GM20431 (cell line): ENCODE measurements around the gene MAN1A1.

Source experiments
- in situ Hi-C: fragments of 300-500 bp; cut with MseI, MboI; formaldehyde crosslinking; loops from one replicate; pipeline ENCODE4 v1.15.0; 2020; ENCODE audit warnings: low sequenced_read_pairs; ENCODE audit not compliant: unreplicated experiment

The MAN1A1 gene

DNA sequence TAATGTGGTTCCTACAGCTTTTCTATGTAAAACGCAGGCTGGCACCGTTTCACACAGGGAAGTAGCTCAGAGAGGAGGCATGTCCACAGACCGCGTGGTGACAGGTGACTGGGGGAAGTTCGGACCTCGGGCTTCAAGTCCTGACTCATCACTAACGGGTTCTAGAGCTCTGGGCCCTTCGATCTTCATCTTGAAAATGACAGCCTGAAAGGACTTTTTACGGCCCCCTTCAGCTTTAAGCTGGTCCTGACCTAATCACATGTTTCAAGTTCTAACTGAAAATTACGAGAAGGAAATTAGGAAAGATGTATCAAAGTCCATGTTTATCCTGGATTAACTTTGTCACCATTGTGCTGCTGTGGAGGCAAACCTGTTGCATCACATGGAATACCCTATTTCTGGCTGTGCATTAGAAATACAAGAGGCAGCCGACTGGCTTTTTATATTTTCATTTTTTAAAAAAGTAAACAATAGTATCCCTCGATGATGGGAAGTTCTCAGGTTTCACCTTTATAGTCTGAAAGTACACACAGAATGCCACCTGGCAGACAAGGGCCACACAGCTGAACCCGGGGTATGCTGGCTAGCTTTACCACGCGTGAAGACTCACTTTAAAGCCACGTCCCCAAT lies 2.0 kb downstream of the MAN1A1 start:
- in situ Hi-C loops = loop anchor here (25.0 kb wide), 1 partner anchor 210 kb away; no protein-coding TSS in a partner anchor

DNA sequence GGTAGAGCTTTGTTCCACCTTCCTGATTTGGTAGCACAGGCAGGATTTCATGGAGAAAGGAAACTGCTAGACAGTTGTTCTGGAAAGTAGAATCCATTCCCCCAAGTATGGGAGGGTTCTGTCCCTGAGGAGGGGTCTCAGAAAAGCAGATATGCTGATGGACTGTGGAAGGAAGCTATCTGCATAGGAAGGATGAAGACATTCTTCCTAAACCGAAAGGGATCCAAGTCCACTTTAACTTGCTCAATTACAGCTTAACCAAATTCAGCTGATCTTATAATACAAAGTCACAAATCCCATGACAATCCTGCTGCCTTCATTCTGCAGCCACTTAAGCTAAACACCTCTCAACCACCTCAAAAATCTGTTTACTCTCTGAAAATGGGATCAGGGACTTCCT lies 2.6 kb downstream of the MAN1A1 start:
- in situ Hi-C loops = loop anchor here (25.0 kb wide), 1 partner anchor 210 kb away; no protein-coding TSS in a partner anchor

DNA sequence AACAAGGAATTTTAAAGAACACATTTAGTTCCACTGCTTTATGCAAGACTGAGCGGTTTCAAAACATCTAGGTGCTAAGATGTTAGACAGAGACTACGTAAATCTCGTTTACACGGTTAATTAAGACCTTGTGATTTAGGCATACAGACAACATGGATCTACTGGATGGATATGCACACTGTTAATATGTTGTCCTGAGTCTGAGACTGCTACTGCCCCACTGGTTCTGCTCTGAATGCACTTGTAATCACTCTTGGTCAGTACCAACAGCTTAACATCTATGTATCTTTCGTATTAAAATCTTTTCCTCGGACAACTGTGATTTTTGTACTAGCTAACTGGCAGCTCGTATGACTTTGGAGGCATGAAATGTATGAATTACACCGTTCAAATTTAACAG lies 3.1 kb downstream of the MAN1A1 start:
- in situ Hi-C loops = loop anchor here (25.0 kb wide), 1 partner anchor 209 kb away; no protein-coding TSS in a partner anchor

DNA sequence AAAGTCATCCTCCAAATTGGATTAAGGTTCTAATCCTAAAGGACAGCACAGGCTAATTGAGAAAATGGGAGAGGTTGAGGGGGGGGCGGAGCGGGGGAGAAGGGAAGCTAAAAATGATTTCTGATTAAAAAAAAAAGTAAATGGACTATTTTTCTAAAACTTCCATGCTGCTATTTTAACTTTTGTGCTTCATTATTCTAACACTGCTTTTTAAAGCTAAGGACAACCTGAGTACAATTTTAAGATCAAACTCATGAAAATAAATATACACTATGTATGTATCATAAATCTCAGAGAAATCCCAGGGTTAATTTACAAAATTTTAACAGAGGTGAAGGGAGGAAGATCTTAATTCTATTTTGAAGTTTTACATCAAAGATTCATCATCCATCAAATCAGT lies 4.4 kb downstream of the MAN1A1 start:
- in situ Hi-C loops = loop anchor here (25.0 kb wide), 1 partner anchor 208 kb away; no protein-coding TSS in a partner anchor

DNA sequence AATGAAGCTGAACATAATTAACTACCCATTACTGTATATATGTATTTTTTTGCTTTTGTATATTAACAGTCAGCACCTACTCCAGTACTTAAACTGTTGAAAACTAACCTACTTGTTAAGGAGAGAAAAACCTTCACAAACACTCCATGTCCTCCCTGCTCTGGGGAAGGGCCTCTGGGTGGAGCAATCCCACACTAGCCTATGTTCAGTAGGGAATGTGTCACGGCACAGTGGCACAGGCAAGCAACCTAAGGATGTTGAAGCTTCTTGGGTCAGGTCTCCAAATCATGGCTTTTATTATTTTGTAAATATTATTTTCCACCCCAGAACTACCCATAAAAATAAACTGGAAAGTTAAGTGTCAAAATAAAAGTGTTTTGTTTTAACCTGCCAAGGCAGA lies 5.3 kb downstream of the MAN1A1 start:
- in situ Hi-C loops = loop anchor here (25.0 kb wide), 1 partner anchor 207 kb away; no protein-coding TSS in a partner anchor

DNA sequence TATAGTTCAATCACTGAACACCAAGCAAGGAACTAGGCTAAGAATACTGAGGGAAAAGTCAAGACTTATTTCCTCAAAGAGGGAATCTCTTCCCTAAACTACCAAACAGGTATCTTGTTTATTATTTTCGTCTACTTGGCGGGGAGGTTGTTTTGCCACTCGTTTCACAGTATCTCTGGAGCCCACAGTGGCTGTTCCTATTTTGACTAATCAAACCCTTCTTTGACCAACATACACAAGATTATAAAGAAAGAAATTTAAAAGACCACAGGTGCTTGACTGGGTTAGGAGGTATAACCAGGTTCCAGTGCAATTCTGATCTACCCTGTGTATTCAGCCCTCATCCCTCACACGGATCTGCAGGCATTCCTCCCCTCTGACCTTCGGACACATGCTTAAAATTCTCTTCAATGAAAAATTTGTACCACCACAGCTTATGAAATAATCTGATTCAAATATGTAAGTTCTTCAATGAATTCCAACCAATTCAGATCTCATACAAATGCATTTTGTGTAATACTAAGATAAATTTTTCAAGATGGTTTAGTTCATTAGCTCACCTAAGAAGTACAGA lies 5.9 kb downstream of the MAN1A1 start:
- in situ Hi-C loops = loop anchor here (25.0 kb wide), 1 partner anchor 206 kb away; no protein-coding TSS in a partner anchor

DNA sequence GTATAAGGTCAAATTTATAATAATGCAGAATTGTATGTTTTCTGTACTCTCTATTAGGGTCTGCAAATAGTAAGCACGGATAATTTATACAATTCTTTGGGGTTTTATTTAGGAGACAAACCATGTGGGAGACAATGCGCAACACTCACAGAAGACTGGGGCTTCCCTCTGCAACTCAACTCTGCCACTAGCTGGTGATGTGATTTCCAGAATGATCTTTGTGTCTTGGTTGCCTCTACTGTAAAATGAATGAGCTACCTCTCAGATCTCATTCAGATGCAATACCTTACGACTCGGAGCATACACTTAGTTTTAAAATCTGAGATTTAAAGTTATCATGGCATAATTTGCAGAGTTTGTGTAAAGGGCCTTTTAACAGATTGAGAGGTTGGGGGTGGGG lies 6.4 kb downstream of the MAN1A1 start:
- in situ Hi-C loops = loop anchor here (25.0 kb wide), 1 partner anchor 206 kb away; no protein-coding TSS in a partner anchor

DNA sequence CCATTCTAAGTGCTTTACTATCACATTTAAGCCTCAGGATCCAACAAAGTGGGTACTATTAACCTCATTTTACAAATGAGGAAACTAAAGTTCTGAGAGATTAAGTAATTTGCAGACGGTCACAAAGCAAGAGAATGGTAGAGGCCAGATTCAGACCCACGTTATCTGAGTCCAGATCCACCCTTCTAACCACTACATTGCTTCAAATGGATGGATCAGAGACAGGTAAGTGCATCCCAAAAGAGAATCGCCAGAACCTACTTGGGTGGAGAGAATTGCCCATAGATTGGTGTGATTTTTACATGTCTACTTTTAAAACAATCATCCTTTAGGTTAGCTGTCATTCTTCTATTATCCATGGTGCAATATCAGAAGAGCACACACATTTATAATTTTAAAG lies 7.1 kb downstream of the MAN1A1 start:
- in situ Hi-C loops = loop anchor here (25.0 kb wide), 1 partner anchor 205 kb away; no protein-coding TSS in a partner anchor

DNA sequence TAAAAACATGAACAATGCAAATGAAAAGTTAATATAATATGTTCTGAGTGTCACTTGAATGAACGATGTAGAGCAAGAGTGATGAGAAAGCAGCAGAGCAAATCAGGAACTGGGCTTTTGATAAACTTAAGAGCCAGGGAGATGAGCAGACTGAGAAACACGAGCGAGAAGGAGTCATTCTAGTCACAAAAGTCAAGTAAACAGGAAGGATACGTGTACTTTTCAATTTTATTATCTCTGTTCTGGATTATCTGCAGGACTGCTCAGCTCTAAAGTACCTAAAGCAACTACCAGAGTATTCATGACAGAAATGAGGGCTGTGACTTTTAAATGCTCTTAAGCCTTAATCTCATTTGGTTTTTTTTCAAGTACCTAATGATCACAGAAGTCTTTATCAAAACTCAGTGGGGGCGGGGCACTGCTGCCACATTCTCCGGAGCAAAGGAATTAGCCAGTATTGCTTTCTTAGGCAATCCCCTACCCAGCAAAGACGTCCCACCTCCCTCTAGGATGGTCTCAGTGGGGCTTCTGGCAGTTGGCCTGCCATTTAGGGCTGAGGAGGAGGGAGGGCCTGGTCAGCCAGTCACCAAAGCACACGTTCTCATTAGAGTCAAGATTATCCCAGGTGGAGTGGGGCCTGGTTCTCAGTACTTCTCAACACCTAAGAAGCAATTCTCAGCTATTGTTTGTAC lies 8.6 kb downstream of the MAN1A1 start:
- in situ Hi-C loops = loop anchor here (25.0 kb wide), 1 partner anchor 204 kb away; no protein-coding TSS in a partner anchor

DNA sequence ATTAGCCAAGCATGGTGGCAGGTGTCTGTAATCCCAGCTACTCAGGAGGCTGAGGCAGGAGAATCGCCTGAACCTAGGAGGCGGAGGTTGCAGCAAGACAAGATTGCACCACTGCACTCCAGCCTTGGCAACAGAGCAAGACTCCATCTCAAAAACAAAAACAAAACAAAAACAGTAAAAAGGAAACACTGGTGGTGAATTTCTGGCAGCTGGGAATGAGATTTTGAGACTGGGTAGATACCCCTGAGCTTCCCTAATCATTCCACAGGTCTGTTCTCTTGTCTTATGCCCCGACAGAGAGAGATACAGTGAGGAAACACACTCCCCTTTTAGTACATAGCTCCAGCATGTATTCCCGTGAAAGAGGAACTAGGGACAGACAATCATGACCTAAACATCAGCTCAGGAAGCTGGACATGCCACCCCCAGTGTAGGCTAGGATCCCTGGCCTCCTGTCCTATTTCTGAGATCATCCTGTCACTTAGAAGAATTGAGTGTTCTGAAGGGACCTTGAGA lies 9.6 kb downstream of the MAN1A1 start:
- in situ Hi-C loops = loop anchor here (25.0 kb wide), 1 partner anchor 203 kb away; no protein-coding TSS in a partner anchor

DNA sequence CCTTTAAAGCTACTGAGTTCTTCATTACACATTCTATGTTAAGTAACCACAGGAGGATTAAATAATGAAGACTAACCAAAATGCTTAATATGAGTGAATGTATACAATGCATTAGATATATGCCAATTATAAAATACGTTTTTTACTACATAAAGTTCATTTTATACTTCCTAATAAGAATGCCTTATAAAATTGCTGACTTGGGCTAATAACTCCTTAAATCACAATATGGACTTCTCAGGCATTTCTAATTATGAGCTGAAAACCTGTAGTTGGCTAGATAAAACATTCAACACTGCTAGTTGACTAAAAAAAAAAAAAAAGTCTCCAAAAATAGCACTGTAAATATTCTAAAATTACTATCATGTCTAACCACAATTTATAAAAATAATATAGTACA lies 11.8 kb downstream of the MAN1A1 start:
- in situ Hi-C loops = loop anchor here (25.0 kb wide), 1 partner anchor 200 kb away; no protein-coding TSS in a partner anchor

DNA sequence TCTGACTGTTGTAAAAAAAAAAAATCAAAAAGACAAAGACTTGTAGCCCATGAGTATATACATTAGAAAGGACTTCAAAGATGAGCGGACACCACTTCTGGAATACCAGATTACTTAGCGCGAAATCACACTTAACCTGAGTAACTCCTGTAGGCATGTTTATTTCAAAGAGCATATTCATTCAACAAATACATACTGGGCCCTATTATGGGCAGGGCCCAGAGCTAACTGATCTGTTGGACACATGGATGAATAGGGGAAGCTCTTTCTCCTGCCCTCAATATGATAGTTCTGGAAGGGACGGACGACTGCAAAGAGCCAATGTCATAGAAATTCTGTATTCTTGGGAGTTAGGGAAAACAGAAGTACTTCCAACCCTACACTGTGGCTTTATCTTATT lies 12.3 kb downstream of the MAN1A1 start:
- in situ Hi-C loops = loop anchor here (25.0 kb wide), 1 partner anchor 200 kb away; no protein-coding TSS in a partner anchor

DNA sequence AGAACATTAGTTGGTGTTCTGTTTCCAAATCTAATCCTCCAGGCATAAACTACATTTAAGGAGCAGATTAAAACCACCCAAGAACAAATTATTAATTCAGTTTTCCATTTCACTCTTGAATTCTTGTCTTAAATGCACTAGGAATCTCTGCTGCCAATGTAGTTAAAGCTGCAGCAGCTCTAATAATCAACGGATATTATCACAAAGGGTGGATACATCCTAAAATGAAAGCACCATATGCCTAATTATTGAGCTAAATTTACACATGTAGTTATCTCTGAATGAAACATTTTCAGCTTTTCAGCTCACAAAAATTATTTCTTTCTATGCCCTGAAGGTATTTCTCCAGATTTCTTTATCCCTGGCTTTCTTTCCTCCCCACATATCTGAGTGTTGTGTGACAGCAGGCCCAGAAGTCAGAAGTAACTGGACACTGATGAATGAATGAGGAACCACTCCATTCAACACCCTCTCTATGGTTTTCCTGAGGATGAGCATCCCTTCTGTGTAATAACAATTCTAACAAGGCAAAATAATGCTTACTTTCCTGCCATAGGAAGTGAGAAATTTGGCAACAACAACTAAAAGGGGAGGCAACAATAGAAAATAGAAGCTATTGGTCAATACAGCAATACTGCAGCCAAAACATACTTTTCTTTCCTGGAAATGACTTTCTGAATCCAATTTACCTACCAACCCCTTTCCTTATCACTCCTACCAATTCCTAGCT lies 14.9 kb downstream of the MAN1A1 start:
- in situ Hi-C loops = loop anchor here (25.0 kb wide), 1 partner anchor 197 kb away; no protein-coding TSS in a partner anchor

DNA sequence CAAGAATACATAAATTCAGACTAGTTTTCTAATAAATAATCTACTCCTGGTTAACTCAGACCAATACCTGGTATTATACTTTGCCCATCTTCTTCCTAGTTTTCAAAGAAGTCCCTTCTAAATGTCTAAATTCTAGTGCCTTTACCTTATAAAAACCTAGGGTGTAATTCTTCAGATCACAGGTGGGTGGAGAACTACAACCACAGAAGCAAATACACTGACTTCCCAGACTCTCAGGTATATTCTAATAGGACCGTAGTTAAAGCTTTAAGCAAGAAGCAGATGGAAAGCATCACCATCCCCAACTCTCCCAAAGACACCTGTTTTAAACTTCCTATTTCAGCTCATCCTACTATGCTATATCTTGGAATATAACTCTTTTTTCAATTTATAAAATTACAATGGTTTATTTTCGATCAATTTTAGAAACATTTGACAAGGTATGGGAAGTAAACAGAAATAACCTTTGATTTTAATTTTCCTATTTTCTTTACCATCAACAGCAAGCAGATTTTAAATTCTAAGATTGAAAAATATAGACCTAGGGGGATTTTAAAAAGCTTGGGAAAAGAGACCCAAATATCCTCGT lies 15.8 kb downstream of the MAN1A1 start:
- in situ Hi-C loops = loop anchor here (25.0 kb wide), 1 partner anchor 196 kb away; no protein-coding TSS in a partner anchor

DNA sequence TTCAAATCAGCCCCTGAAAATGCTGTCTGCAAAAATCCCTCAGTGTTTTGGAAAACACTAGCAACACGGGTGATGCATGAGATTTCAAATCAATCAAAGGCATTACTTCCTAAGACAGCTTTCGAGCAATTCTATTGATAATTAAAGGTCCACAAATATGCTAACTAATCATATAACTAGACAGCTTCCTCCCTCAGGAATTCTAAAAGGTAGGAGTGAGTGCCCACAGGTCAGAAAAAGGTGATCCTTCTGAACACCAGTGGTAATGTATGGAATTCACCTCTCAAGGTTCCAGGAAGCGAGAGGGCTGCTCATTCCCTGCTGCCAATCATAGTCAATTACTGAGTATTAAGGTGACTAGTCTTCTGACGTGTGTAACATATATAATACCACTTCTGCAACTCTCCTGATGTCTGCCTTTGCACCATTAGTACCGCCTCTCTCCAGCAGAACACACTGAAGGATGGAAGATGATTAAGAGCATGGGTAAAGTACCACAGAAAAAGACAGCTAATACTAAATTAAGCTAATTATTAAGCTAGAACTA lies 16.4 kb downstream of the MAN1A1 start:
- in situ Hi-C loops = loop anchor here (25.0 kb wide), 1 partner anchor 196 kb away; no protein-coding TSS in a partner anchor

DNA sequence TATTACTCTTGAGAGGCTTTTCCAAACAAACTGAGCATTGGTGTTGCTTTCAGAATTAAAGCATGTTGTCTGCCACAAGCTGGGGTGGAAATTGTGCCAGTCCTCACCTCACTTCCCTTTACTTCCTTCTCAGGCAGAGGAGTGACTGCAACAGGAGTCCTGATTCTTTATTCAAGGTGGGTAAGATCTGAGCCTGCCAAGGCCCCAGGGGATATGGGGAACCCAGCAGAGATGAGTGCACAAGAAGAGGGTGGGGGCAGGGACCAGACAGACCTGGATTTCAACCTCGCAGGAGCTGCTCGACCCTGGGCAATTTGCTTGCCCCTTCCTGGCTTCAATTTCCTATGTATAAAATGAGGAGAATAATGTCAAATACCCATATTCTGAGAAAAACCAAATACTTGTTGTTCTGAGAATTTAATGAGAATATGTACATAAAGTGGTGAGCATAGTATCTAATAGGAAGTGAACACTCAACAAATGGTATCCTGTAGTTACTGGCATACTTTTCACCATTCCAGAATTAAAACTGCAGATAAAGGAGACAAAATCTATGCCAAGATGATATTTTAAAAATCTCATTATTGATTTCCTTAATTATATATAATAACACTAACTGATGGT lies 17.8 kb downstream of the MAN1A1 start:
- in situ Hi-C loops = loop anchor here (25.0 kb wide), 1 partner anchor 194 kb away; no protein-coding TSS in a partner anchor

DNA sequence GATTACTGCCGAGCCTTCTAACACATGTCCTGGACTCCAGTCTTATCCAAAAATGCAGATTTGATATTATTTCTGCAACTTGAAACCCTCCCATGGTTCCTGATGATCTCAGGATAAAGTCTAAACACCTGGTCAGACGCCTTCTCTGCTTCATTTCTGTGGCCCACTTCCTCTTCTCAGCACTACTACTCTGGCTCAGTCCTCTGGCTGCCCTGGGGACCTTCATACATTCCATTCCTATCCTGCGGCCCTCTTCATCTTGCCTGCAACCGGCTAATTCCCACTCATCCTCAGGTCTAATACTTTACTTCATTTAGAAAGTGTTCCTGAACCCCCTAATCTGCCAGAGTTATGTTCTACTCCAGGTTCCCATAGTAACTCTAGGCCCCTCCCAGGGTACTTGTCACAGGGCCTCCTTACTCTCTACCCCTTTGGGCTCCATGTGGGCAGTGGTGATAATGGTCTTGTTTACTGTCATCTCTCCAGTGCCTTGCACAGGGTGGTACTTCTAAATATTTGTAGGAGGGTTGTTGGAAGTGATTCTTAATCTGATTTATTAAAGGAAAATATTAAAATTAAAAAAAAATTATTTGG lies 18.9 kb downstream of the MAN1A1 start:
- in situ Hi-C loops = loop anchor here (25.0 kb wide), 1 partner anchor 193 kb away; no protein-coding TSS in a partner anchor

DNA sequence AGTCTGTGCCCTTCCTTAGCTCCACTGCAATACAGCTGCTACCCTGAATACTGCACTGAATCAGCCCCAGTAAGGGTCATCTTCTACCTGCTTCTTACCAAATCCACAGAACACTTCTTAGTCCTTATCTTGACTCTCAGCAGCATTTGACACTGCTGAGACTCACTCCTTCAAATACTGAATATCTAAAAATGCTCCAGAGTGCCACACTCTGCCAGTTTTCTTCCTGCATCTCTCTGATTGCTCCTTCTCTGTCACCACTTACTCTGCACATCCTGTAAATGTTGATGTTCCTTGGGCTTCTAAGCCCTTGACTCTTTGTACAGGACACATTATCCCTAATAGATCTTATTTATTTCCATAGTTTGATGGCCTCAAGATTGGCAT lies 19.8 kb downstream of the MAN1A1 start:
- in situ Hi-C loops = loop anchor here (25.0 kb wide), 1 partner anchor 192 kb away; no protein-coding TSS in a partner anchor
